ENCODE measurements around the gene NCKAP5.

DNA sequence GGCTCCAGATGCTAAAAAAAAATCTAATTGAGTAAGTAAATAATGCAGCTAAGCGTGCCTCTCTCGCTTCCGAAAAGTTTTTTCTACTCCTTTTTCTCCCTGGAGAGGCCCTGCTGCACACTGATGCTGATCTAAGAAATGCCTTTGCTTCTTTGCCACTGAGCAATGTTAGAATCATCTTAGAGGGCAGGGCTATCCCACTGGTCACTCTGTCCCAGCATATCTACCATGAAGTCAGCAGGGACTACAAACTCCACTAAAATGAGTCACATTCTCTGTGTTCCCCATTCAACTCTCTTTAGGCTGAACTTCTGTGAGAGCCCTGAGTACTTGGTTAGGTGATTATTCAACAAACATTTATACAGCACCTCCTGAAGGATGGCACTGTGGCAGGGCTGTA lies 770.7 kb downstream of the NCKAP5 start:
- TF ChIP-seq CTCF (IDR thresholded peaks at IDR 0.05 in 8 of 11, conservative IDR thresholded peaks at IDR 0.05 in 3 of 11) (no peak), POLR2A (IDR thresholded peaks at IDR 0.05) (no peak), POLR2AphosphoS5 (IDR thresholded peaks at IDR 0.05) (no peak)

Measured in spleen (tissue), 7 donors.